SK-N-SH (cell line): Measurements from ENCODE around the gene SHB. TPM values are rescaled to one million over a fixed set of nuclear protein-coding genes. Genes with fewer than 3 reads are reported as not detected.

ENCODE experiments used
- CTCF ChIA-PET: fragments of 300-600, 350-600 bp; formaldehyde crosslinking; extraction: SDS; loops from one replicate; lab custom pipeline; 2021; lab: Yijun Ruan, JAX
- POLR2A ChIA-PET: fragments of 350-600 bp; sonication (Branson Sonifier 250); formaldehyde crosslinking; extraction: SDS; loops from one replicate; lab custom pipeline; 2020; ENCODE audit warnings: antibody characterized with exemption, inconsistent platforms; lab: Yijun Ruan, JAX
- DNase-seq: peaks from one replicate; pipeline ENCODE4 v3.0.0; 2012
- H2AFZ ChIP-seq: fragments of 200-600 bp; sonication (generic); 2 replicates; pipeline ENCODE4 v1.8.1; 2016; ENCODE audit warnings: antibody characterized with exemption, mild to moderate bottlenecking, low read depth
- H3F3A ChIP-seq: fragments of 200-600 bp; sonication (generic); replicated peaks from 2 replicates; pipeline ENCODE3; 2016; ENCODE audit warnings: antibody characterized with exemption, mild to moderate bottlenecking; ENCODE audit not compliant: insufficient read depth
- H3K27ac ChIP-seq, 2 experiments: fragments of 200-500 bp in 1 of 2; fragments of 200-600 bp in 1 of 2; sonication (Bioruptor generic) in 1 of 2; sonication (generic), shearing (Covaris generic) in 1 of 2; 2 replicates each; pipeline versions ENCODE4 v1.5.1 to v1.6.1; 2014 to 2016; ENCODE audit warnings: low read depth in 2 of 2, inconsistent platforms in 1 of 2, low read length in 1 of 2, mild to moderate bottlenecking in 1 of 2, mixed read lengths in 1 of 2
- H3K27me3 ChIP-seq: fragments of 200-600 bp; sonication (generic), shearing (Covaris generic); 2 replicates; pipeline ENCODE4 v1.6.1; 2016; ENCODE audit warnings: mixed run types; ENCODE audit not compliant: insufficient read depth
- H3K36me3 ChIP-seq, 2 experiments: fragments of 200-500 bp in 1 of 2; fragments of 200-600 bp in 1 of 2; sonication (Bioruptor generic) in 1 of 2; sonication (generic) in 1 of 2; replicated peaks in 1 of 2; 2 replicates each; pipeline versions ENCODE3 to v1.5.1; 2014 to 2016; ENCODE audit warnings: low read length in 1 of 2, mild to moderate bottlenecking in 1 of 2; ENCODE audit not compliant: insufficient read depth in 2 of 2, control insufficient read depth in 1 of 2
- H3K4me1 ChIP-seq, 2 experiments: fragments of 200-500 bp in 1 of 2; fragments of 200-600 bp in 1 of 2; sonication (Bioruptor generic) in 1 of 2; sonication (generic), shearing (Covaris generic) in 1 of 2; 2 replicates each; pipeline versions ENCODE4 v1.5.1 to v1.6.1; 2014 to 2016; ENCODE audit warnings: low read depth in 1 of 2, low read length in 1 of 2, mixed run types in 1 of 2; ENCODE audit not compliant: insufficient read depth in 2 of 2, control insufficient read depth in 1 of 2
- H3K4me2 ChIP-seq: fragments of 200-600 bp; sonication (generic), shearing (Covaris generic); 2 replicates; pipeline ENCODE4 v1.6.1; 2017; ENCODE audit warnings: mixed run types
- H3K4me3 ChIP-seq, 2 experiments: fragments of 200-500 bp in 1 of 2; fragments of 200-600 bp in 1 of 2; sonication (Bioruptor generic) in 1 of 2; sonication (generic), shearing (Covaris generic) in 1 of 2; 2 replicates each; pipeline versions ENCODE4 v1.5.1 to v1.8.1; 2014 to 2016; ENCODE audit warnings: low read depth in 2 of 2, inconsistent platforms in 1 of 2, low read length in 1 of 2, mild to moderate bottlenecking in 1 of 2, mixed read lengths in 1 of 2, moderate library complexity in 1 of 2
- H3K79me2 ChIP-seq: fragments of 200-600 bp; sonication (generic); 2 replicates; pipeline ENCODE4 v1.8.1; 2017; ENCODE audit warnings: mild to moderate bottlenecking; ENCODE audit not compliant: insufficient read depth
- H3K9ac ChIP-seq: fragments of 200-600 bp; sonication (generic); 2 replicates; pipeline ENCODE4 v1.6.1; 2017; ENCODE audit warnings: mixed run types
- H3K9me2 ChIP-seq: fragments of 200-600 bp; sonication (generic); 2 replicates; pipeline ENCODE4 v1.6.1; 2017; ENCODE audit warnings: mixed run types
- H3K9me3 ChIP-seq: fragments of 200-600 bp; sonication (generic); 2 replicates; pipeline ENCODE4 v1.6.1; 2017; ENCODE audit warnings: mixed run types, mild to moderate bottlenecking, moderate library complexity
- H4K20me1 ChIP-seq: fragments of 200-600 bp; sonication (generic); 2 replicates; pipeline ENCODE4 v1.6.1; 2017; ENCODE audit warnings: mild to moderate bottlenecking, mixed run types; ENCODE audit not compliant: insufficient read depth
- ELF1 ChIP-seq: IDR thresholded peaks from 2 replicates; pipeline ENCODE4 v1.4.0; 2012
- EP300 ChIP-seq, 2 experiments: IDR thresholded peaks; 2 replicates each; pipeline versions ENCODE4 v1.4.0 to v1.6.1; 2012; ENCODE audit warnings: borderline replicate concordance in 1 of 2, low read depth in 1 of 2, low read length in 1 of 2
- EZH2phosphoT487 ChIP-seq: fragments of 200-600 bp; sonication (generic); IDR thresholded peaks from 2 replicates; pipeline ENCODE4 v1.6.1; 2017; ENCODE audit warnings: low read depth, mixed run types, mild to moderate bottlenecking, antibody characterized with exemption, moderate library complexity, borderline replicate concordance
- MEF2A ChIP-seq: IDR thresholded peaks from 2 replicates; pipeline ENCODE4 v1.4.0; 2012; ENCODE audit warnings: low read depth, borderline replicate concordance
- NFIC ChIP-seq: IDR thresholded peaks from 2 replicates; pipeline ENCODE4 v1.4.0; 2012; ENCODE audit warnings: borderline replicate concordance
- NRF1 ChIP-seq: IDR thresholded peaks from 2 replicates; pipeline ENCODE4 v1.6.1; 2012; ENCODE audit warnings: low read depth, mild to moderate bottlenecking, low read length
- RFX5 ChIP-seq: IDR thresholded peaks from 2 replicates; pipeline ENCODE4 v1.6.1; 2012; ENCODE audit warnings: mild to moderate bottlenecking, improper control_type of control experiment, low read length
- RXRA ChIP-seq: IDR thresholded peaks from 2 replicates; pipeline ENCODE4 v1.4.0; 2012; ENCODE audit warnings: low read depth, mild to moderate bottlenecking, borderline replicate concordance
- TCF12 ChIP-seq: IDR thresholded peaks from 2 replicates; pipeline ENCODE4 v1.4.0; 2012
- TEAD4 ChIP-seq: IDR thresholded peaks from 2 replicates; pipeline ENCODE4 v1.4.0; 2012; ENCODE audit warnings: mild to moderate bottlenecking, borderline replicate concordance; ENCODE audit not compliant: insufficient read depth
- WGBS: methylation state at CpG from one replicate; pipeline ENCODE4 v1.1.6; 2017; ENCODE audit warnings: low lambda C conversion rate; 5-methylcytosine and 5-hydroxymethylcytosine counted together
- polyA plus RNA-seq, 3 experiments: library from polyadenylated mRNA; depleted of rRNA; stranded (reverse); fragments of >200 nt; gene quantifications; 2 replicates each; pipeline ENCODE4 v1.2.3, GENCODE V29; 2012

SHB gene
- polyA plus RNA-seq, 1 of the 3 experiments (the other 2 are of a cell fraction): 26.0 TPM

- Histone ChIP-seq H3K79me2 (peaks cover 85% of the 10 kb centered on the region), H3K4me1 (peaks cover 45 to 68% of the 10 kb centered on the region in 2 experiments; a peak in 3 of 4 replicates), H3K9me3 (no peaks in the 10 kb centered on the region), H3K4me2 (peak overlapping the region; percentile 83), H3K9ac (peak overlapping the region; percentile 94), H3K9me2 (no peaks in the 10 kb centered on the region), H4K20me1 (peaks cover 78% of the 10 kb centered on the region), H3K4me3 (peak overlapping the region; percentile 68 to 78), H3K36me3 (peaks cover 5 to 10% of the 10 kb centered on the region in 2 experiments)
- DNase-seq: no peak
- ChIA-PET CTCF (interaction anchor here (0.9 to 2.2 kb wide), 6 partner anchors 13 to 152 kb away, joined by 3 to 15 read pairs (median 6); no protein-coding TSS in a partner anchor), POLR2A (no interaction called here)
- TF ChIP-seq EP300 (IDR thresholded peaks at IDR 0.05; ENCODE audit: borderline replicate concordance in 1 of 2, low read depth in 1 of 2, low read length in 1 of 2) (no peak), TEAD4 (no peak), TCF12 (no peak), NFIC (no peak), MEF2A (no peak), NRF1 (no peak), RXRA (no peak), ELF1 (no peak), EZH2phosphoT487 (no peak), RFX5 (no peak)
- TF ChIP-seq, all 33 proteins: peak for 0
- WGBS: 85% methylated on average over 9 of the region's 9 CpGs
- H3K27me3 ChIP-seq: no peaks in the 10 kb centered on the region
- peak overlapping the region in 1 of 2 experiments; percentile 63; a peak in 2 of 4 replicates for H3K27ac ChIP-seq
- H2AFZ ChIP-seq: no peak overlapping the region
- H3F3A ChIP-seq: peaks cover 6% of the 10 kb centered on the region
Measured at GRCh38 chr9:38065369-38066075, 3.5 kb downstream of the SHB start.

- Histone ChIP-seq H3K79me2 (peaks cover 91% of the 10 kb centered on the region), H3K27me3 (no peaks in the 10 kb centered on the region), H3K36me3 (peaks cover 5 to 16% of the 10 kb centered on the region in 2 experiments), H3K9me2 (no peaks in the 10 kb centered on the region), H3K4me3 (peak overlapping the region; percentile 68 to 78; a peak in 3 of 4 replicates), H3K27ac (peak overlapping the region in 1 of 2 experiments; percentile 63; a peak in 1 of 4 replicates), H3F3A (peaks cover 6% of the 10 kb centered on the region), H2AFZ (no peak overlapping the region), H3K9me3 (no peaks in the 10 kb centered on the region), H3K9ac (peak overlapping the region; percentile 94), H4K20me1 (peaks cover 82% of the 10 kb centered on the region)
- 92% methylated on average over 4 of the region's 4 CpGs for WGBS
- ChIA-PET POLR2A (no interaction called here), CTCF (interaction anchor here (1.2 to 2.4 kb wide), 2 partner anchors 11 to 151 kb away, joined by 6 to 8 read pairs; no protein-coding TSS in a partner anchor)
- no peak for DNase-seq
- TF ChIP-seq TCF12: no peak
- TF ChIP-seq, all 33 proteins: peak for 0
- H3K4me2 ChIP-seq: peak overlapping the region; percentile 83
- H3K4me1 ChIP-seq: peaks cover 45 to 64% of the 10 kb centered on the region in 2 experiments; a peak in 3 of 4 replicates
Measured at GRCh38 chr9:38064842-38065368, 4.1 kb downstream of the SHB start.
